ENCODE data around the gene GRIK4.

GRIK4 gene

GRCh38 chr11:121035169-121035755, 523.7 kb downstream of the GRIK4 start:
- no peak for DNase-seq

GRCh38 chr11:121035780-121036179, 524.2 kb downstream of the GRIK4 start:
- no peak for DNase-seq

- no peak for DNase-seq
Measured at GRCh38 chr11:121037016-121037415, 525.5 kb downstream of the GRIK4 start.

All from NCI-H1105 (cell line).